GM12801 (cell line): Measurements from ENCODE around the gene GOLGA6B.

Experiments used
- TF ChIP-seq, protein P1 (sequence below): IDR thresholded peaks from one replicate; pipeline ENCODE4 v1.5.1; 2011; ENCODE audit warnings: control low read depth; ENCODE audit not compliant: insufficient read length; ENCODE audit errors: extremely low read depth

The GOLGA6B gene

DNA sequence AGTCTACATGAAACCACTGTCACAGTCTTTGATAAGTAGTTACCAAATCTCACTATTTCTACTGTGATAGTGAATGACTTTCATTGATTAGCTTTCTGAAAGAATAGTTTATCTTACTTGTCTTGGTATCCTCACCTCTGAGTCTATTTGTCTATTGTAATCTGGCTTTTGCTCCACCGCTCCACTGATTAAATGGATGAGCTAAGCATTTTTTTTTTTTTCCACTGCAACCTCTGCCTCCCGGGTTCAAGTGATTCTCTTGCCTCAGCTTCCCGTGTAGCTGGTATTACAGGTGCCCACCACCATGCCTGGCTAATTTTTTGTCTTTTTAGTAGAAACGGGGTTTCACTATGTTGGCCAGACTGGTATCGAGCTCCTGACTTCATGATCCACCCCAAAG is 44.4 kb downstream of the GOLGA6B start:
- TF ChIP-seq, protein P1, sequence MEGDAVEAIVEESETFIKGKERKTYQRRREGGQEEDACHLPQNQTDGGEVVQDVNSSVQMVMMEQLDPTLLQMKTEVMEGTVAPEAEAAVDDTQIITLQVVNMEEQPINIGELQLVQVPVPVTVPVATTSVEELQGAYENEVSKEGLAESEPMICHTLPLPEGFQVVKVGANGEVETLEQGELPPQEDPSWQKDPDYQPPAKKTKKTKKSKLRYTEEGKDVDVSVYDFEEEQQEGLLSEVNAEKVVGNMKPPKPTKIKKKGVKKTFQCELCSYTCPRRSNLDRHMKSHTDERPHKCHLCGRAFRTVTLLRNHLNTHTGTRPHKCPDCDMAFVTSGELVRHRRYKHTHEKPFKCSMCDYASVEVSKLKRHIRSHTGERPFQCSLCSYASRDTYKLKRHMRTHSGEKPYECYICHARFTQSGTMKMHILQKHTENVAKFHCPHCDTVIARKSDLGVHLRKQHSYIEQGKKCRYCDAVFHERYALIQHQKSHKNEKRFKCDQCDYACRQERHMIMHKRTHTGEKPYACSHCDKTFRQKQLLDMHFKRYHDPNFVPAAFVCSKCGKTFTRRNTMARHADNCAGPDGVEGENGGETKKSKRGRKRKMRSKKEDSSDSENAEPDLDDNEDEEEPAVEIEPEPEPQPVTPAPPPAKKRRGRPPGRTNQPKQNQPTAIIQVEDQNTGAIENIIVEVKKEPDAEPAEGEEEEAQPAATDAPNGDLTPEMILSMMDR, result no peak

DNA sequence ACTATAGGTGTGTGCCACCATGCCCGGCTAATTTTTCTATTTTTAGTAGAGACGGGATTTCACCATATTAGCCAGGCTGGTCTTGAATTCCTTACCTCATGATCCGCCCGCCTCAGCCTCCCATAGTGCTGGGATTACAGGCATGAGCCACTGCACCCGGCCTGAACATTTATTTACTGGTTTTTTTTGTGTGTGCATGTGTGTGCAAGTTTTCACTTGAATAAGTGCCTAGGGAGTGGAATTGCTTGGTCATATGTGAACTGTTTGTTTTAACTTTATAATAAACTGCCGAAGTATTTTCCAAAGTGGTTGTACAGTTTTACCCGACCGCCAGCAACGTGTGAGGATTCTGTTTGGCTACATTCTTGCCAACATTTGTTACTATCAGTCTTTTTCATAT is 45.6 kb downstream of the GOLGA6B start:
- TF ChIP-seq, protein P1, result no peak

DNA sequence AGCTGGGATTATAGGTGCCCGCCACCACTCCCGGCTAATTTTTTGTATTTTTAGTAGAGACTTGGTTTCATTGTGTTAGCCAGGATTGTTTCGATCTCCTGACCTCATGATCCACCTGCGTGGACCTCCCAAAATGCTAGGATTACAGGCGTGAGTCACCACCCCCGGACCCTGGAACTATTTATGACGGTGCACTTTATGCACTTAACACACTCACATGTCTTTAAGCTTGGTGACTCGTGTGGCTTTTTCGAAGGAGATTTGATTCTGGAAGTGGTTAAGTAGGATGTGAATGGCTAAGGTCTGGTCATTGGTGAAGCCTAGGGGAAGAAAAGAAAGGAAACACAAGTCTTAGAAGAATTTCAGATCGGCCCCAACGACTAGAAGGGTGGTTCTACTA is 51.8 kb downstream of the GOLGA6B start:
- TF ChIP-seq, protein P1, result no peak
